Stimulated activated CD4-positive, alpha-beta T cell treated with anti-CD3 and anti-CD28 coated beads, Interleukin-2, amount 100 ng/mL, for 24 hours (primary cell): ENCODE data around the gene NAALAD2.
"Not testable (repeated sequence)": the region's sequence is repeated elsewhere in the genome, so short reads cannot be mapped to it uniquely, and the experiment has no call there.

Source experiments
- DNase-seq, 2 donors: peaks; one replicate each; pipeline ENCODE4 v3.0.0-alpha.2; 2020

The NAALAD2 gene

DNA sequence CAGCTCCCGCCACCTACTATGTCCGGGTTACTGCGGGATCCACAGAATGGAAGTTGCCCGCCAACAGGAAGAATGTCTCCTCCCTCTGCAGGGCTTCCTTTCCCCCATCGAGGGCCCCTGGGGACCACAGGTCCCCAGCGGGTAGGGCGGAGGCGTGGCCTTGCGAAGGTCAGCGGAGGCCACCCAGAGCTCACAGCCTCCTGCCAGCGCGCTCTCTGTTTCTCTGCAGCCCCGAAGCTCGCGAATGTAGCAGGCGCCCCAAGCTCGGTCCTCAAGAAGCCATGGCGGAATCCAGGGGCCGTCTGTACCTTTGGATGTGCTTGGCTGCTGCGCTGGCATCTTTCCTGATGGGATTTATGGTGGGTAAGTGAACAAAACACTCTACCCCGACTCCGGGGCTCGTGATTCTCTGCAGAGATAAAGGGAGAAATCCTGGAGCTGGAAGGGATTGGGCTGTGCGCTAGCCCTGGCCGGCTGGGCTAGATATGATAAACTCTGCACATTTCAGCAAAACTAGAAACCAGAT, at the start of gene NAALAD2:
TSS of gene NAALAD2 (plus strand) at position 186 of the 526 bp plus-strand sequence. CDS start at position 282, 96 bp downstream.
- DNase-seq: peak in 1 of 2 donors; percentile 0

DNA sequence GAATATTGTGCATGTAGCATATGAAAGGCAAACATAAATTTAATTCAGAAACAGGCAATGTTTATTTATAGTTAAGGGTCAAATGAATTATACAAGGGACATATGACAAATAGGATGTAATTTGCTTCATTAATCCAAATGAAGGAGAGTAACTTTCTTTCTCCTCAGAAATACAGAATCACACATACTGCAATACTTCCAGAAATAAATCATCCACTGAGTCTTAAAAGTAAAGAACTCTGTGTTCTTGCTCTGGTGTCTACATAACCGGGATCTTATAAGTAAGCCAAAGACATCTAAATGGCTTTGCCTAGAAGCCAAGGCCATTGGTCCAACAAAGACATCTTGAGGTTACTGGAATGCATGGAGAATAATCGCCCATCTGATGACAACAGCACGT, 48.8 kb upstream of the NAALAD2 start, which contains the start of gene UBTFL1:
TSS of gene UBTFL1 (plus strand) at position 301 of the 400 bp plus-strand sequence. CDS start at position 301, 0 bp downstream.
- DNase-seq: not testable (repeated sequence)

DNA sequence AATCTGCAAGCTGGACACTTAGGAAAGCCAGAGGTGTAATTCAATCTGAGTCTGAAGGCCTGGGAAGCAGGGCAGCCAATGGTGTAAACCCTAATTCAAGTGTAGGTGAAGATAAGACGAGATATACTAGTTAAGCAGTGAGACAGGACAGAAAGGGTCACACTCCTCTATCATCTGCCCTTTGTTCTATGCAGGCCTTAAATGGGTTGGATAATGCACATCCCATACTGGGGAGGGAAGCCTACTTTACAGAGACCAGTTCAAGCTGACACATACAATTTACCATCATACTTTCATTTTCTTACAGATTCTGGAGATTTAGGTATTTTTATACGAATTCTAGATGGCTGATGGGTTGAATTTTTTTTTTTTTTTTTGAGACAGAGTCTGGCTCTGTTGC, 45.7 kb upstream of the NAALAD2 start:
- DNase-seq: not testable (repeated sequence)

DNA sequence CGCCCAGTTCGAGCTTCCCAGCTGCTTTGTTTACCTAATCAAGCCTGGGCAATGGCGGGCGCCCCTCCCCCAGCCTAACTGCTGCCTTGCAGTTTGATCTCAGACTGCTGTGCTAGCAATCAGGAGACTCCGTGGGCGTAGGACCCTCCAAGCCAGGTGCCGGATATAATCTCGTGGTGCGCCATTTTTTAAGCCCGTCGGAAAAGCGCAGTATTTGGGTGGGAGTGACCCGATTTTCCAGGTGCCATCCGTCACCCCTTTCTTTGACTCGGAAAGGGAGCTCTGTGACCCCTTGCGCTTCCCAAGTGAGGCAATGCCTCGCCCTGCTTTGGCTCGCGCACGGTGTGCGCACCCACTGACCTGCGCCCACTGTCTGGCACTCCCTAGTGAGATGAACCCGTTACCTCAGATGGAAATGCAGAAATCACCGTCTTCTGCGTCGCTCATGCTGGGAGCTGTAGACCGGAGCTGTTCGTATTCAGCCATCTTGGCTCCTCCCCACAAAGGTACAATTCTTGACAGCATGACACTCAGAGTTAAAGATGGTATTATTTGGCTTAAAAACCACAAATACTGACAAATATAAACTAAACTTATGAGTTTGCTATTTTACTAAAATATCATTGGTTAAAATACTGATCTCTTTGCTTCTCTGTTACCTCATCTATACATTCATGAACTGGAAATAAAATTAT, 39.1 kb upstream of the NAALAD2 start:
- DNase-seq: not testable (repeated sequence)

DNA sequence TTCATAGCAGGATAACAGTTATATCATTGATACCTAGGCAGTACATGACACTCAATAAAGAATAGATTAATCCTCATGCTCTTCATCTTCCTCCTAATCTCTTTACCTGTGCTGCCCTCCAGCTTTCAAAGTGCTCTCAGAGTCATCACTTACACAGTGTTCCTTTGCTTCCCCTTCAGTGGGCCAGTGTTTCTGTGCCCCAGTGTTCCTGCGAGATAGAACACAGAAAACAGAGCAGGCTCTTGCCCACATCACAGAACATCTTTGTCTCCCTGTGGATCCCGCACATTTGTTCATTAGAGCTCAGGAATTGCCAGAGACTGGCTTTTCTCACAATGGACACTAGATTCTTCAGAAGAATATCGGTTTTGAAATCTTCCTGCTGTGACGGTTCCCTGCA, 36.2 kb upstream of the NAALAD2 start:
- not testable (repeated sequence) for DNase-seq

DNA sequence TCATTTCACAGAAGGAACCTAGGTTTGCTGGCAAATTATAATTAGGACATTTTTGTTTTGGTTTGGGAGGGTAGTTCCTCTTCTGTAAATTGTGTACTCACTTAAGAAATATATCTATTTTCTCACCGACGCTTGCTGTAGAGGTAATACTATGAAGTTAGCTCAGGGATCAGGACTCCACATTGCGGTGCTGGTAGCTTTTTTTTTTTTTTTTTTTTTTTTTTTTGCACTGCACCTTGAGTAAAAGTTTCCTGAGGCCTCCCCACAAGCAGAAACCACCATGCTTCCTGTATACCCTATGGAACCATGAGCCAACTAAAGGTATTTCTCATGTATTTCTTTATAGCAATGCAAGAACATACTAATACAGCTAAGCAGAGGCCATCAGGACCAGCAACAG, 34.0 kb upstream of the NAALAD2 start:
- DNase-seq: no peak

DNA sequence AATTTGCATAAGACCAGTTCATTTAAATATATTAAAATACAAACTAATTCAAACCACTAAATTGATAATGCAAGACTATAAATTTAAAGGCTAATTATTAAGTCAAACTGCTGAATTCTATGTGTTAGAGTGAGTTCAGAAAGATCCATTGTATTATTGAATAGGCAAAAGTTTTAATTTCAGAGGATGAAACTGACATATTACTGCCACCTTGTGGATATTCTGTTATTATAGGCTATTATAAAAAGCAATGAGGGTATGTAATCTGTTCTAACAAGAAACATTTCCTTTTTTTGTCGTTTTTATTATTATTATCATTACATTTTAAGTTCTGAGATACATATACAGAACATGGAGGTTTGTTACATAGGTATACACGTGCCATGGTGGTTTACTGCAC, 20.9 kb upstream of the NAALAD2 start:
- no peak for DNase-seq

DNA sequence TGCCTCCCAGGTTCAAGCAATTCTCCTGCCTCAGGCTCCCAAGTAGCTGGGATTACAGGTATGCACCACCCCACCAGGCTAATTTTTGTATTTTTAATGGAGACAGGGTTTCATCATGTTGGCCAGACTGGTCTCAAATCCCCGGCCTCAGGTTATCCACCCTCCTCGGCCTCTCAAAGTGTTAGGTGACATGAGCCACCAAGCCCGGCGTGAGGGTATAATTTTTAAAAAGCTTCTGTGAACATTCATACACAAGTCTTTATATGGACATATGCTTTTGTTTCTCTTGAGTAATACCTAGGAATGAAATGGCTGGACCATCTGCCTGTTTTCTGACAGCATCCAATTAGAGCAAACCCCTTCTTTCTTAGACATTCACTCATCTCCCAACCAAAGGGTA, 14.3 kb upstream of the NAALAD2 start:
- DNase-seq: no peak

DNA sequence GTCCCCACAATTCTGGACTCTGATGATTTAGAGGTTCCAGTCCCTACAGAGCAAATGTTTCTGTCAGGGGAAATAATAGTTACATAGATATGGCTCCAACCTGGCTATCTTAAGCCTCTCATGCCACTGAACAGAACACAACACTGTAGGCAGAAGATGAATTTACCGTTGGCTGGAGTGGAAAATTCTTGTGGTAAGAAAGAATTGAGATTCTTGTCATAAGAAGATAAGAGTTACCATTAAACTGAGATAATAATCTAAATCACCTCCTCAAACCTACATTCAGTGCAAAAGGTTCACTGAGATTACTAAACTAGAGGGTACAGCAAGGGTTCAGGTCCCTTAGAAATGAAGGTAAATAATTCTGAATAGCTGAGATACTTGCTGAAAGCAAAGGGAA, 10.1 kb upstream of the NAALAD2 start:
- DNase-seq: no peak

DNA sequence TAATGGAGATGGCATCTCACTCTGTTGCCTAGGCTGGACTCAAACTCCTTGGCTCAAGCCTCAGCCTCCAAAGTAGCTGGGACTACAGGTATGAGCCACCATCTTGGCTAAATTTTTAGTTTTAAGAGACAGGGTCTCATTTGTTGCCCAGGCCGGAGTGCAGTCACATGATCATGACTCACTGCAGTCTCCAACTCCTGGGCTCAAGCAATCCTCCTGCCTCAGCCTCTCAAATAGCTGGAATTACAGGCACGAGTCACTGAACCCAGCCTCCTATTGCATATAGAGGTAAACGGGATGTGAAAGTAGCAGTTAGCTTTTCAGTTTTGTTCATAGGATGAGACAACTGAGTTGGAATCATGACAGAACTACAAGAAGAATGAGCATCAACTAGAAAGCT, 9.5 kb upstream of the NAALAD2 start:
- DNase-seq: no peak

DNA sequence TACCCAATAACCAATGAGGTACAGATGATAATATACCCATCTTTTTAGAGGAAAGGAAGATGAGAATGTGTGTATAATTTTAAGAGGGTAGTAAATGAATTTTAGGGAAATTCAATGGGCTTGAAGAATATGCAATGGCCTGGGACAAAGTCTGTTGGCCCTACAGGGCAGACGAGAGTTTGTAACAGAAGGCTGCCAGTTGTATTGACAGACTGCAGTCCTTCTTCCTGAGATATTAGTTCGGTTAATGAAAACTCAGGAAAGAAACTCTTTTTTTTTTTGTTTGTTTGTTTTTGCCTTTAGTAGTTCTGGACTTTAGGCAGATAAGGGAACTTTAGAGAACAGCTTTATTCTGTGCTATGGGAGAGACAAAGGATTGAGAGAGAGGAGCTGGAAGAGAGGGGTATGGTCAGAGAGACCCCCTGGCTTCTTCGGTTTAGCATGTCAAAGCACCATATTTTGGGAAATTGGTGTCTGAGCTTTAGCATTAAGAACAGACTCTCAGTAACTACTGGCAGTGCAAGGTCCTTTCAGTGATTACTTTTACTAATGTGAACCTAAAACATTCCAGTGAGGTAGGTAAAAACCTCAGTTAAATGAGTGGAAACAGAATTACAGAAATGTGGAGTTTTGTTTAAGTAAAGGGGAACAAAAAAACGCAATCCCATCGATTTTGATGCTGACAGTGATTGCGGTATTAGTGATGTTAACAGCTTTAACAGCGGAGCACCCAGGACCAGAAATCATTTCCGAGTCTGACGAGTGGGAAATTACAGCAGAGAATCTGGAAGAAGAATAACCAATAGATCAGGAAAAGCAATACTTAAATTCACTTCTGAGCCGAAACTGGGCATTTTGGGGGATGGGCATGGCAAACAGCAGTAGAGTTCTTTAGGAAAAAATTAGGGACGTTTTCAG, 644 bp upstream of the NAALAD2 start:
- no peak for DNase-seq

DNA sequence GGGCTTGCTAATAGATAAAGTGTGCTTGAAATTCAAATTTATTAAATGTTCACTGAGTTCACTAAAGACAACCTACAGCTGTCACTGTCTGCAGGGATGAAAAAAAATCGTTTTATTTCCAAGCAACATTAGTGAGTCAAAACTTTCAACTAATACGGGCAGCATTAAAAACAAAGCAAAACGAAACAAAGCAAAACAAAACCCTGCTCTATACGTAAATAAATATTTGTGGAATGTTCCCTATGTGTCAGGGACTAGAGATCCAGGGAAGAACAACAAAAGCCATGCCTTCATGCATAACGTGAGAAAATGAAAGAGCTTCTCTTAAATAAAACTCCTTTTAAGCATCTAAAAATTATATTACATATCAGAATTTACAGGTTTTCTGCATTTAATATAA, 553 bp downstream of the NAALAD2 start:
- DNase-seq: no peak

DNA sequence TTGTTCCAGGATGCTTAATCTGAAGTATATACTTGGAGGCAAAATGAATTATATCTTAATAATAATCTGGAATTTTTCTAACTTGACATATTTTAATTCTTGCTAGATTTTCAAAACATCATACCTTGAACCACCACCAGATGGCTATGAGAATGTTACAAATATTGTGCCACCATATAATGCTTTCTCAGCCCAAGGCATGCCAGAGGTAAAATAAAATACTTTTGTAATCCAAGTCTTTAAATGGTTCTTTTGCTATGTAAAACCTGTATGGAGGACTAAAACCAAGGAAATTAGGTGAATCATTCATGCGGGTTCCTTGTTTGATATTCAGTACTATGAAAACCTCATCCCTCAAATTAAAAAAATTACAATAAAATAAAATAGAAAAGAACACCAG, 14.4 kb downstream of the NAALAD2 start:
- no peak for DNase-seq

DNA sequence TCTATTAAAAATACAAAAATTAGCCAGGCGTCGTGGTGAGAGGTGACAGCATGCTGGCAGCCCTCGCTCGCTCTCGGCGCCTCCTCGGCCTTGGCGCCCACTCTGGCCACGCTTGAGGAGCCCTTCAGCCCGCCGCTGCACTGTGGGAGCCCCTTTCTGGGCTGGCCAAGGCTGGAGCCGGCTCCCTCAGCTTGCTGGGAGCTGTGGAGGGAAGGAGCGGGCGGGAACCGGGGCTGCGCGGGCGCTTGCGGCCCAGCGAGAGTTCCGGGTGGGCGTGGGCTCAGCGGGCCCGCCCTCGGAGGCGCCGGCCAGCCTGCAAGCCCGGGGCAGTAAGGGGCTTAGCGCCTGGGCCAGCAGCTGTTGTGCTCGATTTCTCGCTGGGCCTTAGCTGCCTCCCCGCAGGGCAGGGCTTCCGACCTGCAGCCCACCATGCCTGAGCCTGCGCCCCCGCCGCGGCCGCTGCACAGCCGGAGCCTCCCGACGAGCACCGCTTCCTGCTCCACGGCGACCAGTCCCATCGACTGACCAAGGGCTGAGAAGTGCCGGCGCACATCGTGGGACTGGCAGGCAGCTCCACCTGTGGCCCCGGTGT, 32.6 kb downstream of the NAALAD2 start:
- DNase-seq: not testable (repeated sequence)

DNA sequence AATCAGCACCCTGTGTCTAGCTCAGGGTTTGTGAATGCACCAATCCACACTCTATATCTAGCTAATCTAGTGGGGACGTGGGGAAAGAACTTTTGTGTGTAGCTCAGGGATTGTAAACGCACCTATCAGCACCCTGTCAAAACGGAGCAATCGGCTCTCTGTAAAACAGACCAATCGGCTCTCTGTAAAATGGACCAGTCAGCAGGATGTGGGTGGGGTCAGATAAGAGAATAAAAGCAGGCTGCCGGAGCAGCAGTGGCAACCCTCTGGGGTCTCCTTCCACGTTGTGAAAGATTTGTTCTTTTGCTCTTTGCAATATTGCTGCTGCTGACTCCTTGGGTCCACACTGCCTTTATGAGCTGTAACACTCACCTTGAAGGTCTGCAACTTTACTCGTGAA, 33.2 kb downstream of the NAALAD2 start:
- not testable (repeated sequence) for DNase-seq

DNA sequence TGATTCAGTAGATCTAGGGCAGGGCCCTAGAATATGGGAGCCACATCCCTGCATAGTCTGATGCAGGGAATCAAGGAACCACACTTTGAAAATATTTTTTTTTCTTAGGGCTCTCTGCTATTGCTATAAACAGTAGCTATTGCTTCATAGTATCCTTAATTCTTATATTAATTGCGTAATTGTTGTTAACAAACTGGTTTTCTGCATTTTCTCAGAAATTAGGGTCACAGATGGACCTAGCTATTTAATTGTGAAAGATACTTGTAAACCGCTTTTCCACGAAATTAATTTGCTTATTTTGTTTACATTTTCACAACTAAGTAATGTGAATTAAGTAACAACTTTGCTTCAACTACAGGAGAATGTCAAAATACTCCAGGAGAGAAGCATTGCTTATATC, 34.1 kb downstream of the NAALAD2 start:
- DNase-seq: no peak

DNA sequence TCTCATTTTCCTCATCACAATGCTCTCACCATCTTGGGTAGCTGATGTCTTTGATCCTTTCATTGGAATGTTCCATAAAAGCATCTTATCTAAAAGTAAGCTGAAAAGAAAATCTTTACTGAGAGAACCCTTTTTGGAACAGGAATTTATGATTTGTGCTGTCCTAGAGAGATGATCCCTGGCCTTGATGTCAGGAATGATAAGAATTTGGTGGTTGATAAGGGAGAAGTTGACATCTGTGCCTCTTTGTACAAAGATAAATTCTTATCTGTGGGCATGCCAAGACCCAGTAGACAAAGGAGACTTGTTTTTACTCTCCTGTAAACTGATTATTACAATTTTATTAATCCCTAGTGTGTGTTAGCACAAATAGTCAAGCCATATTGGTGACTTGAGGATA, 36.9 kb downstream of the NAALAD2 start:
- DNase-seq: no peak

DNA sequence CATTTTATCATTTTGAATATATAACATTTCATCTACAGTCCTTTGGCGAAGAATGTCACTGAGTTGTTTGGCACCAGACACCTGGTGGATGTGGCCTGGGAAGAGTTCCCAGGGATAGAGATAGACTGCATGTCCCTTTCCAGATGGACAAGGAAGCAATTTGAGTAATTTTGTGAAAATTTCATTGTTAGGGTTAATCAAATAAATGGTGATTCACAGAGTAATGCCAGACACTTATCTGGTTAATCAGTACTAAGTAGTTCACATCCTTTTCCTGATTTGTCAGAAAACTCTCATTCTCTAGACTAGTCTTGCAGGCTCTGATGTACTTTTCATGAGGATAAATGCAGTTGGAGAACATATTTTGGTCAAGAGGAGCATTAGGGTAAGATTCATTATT, 41.6 kb downstream of the NAALAD2 start:
- DNase-seq: no peak

DNA sequence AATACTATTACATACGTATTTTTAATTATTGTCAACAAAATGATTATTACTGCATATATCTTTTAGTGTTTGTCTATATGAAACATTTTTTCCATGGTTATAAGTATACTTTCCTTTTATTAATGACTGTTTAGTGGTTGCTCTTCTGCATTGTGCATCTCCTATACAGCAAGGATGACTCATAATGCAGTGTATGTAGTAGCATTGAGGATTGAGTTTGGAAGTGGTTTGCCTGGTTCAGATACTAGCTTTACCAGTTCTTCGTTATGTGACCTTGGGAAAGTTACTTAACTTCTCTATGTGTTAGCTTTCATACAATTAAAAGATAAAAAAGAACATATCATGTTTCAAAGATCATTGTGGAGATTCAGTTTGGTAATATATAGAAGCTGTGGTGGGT, 44.3 kb downstream of the NAALAD2 start:
- no peak for DNase-seq

DNA sequence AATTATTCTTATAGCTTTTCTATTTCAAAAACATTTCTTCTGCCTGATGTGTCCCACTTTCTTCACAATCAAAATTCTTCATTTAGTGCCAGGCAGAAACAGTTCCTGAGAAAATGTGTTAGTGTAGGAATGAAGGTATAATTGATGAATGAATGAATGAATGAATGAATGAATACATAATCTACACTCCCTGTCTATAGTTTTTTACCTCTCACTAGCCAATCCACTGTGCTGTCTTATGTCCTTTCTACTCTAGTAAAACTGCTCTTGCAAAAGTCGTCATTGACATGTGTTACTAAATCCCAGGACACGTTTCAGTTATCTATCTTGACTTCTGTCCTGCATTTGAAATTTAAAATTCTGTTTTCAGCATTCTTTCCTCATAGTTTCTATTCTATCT, 45.5 kb downstream of the NAALAD2 start:
- no peak for DNase-seq

DNA sequence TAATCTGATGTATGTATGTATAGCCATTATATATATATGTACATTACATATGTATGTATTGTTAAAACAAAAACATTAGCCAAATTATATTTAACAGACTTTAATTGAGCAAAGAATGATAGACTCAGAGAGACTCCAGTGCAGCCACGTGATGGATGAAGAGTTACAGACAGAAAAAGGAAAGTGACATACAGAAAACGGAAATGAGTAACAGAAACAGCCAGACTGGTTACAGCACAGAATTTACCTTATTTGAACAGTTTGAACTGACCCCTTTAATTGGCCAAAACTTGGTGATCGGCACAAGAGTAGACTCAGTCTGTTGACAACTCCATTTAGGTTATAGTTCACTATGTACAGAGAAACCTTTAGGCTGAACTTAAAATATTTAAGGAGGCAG, 53.4 kb downstream of the NAALAD2 start:
- DNase-seq: no peak

DNA sequence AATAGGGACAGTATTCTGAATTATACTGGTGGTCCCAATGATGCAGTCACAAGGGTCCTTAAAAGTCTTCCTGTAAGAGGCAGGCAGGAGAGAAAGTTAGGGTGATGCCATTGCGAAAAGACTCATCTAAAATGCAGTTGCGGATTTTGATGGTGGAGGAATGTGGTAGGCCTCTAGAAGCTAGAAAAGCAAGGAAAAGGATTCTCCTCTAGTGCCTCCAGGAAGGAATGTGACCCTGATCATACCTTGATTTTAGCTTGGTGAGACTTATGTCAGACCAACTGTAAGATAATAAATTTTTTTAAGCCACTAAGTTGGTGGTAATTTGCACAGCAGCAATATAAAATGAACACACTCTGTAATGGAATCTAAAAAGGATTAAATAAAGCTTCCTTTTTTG, 54.5 kb downstream of the NAALAD2 start:
- DNase-seq: no peak

DNA sequence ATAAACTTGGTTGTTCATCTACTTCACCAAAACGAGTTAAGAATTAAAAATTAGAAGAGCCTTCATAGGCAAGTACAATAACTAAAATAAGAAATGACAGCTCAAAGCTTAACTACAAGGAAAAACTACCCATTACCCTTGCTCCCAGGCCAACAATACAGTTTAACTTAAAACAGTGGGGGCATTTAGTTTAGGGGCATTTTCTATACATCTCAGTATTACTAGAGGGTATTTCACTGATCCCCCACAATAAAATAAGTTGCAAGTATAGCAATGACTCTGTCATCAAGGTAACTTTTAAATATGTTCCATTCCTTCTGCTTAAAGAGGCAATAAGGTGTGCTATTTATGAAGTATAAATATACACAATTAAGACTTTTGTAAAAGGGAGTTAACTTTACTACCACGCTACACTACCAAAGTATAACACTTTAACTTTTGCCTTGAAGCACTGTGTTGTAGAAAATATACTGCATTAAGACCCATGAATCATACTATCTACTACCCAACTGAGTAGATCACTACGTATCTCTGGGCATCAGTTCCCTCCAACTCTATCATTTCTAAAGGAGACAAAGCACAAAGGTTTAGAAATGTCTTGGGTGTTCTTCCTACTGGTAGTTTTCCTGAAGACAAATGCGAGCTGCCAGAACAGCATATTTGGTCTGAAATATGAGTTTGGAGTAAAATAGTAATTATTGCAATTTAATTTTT, 58.6 kb downstream of the NAALAD2 start:
- no peak for DNase-seq
